ENCODE measurements around the gene LARP6.
"Not testable (repeated sequence)": the region's sequence is repeated elsewhere in the genome, so short reads cannot be mapped to it uniquely, and the experiment has no call there.

LARP6 gene

DNA sequence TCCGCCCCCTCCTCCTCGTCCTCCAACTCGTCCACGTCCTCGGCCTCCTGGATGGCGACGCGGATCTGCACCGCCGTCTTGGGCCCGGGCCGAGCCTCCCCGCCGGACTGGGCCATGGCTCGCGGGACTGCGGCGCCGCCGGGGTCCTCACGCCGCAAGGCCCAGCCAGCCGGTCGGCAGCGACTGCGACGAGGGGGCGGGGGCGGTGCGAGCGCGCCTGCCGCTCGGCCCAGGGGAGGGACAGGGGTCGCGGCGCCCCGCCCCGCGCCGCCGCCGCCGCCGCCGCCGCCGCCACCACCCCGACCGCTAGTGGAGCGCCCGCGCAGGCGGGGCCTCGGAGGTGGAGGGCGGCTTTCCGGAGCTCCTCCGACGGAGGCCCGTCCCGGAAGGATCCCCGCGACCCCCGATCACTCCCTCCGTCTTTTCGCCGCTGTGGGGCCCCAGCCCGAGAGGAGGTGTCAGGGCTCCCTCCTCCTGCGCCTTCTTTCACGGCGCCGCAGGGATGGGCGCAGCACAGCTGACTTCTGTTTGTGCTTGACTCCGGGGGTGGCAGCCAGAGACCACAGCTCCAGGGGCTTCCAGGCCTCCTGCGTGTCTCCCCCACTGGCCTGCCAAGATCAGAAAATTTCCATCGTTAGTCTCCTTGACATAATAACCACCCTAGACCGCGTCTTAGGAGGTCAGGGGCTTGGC is at the start of gene LARP6:
TSS of gene LARP6 (minus strand) at position 185 of the 693 bp plus-strand sequence. CDS start at position 116, 69 bp downstream.
- no peak for DNase-seq (ENCODE audit: low read depth)

DNA sequence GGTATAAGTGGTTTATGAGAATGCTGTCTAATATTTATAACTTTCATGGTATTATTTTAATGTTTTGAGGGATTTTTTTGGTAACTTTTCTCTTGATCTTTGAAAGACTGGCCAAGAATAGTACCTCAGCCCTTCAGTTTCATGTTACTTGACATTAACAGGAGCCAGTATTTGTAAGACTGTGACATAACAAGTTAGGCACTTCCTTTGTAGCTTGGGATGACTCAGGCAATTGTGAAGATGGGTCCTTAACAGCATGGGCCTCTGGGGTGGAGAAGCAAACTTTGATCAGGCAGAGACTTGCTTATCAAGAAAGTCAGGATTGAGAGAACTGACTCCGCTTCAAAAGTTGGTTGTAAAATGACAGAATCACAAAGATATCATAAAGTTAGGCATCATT is 48.1 kb upstream of the LARP6 start:
- peak; percentile 59 for DNase-seq (ENCODE audit: low read depth)

DNA sequence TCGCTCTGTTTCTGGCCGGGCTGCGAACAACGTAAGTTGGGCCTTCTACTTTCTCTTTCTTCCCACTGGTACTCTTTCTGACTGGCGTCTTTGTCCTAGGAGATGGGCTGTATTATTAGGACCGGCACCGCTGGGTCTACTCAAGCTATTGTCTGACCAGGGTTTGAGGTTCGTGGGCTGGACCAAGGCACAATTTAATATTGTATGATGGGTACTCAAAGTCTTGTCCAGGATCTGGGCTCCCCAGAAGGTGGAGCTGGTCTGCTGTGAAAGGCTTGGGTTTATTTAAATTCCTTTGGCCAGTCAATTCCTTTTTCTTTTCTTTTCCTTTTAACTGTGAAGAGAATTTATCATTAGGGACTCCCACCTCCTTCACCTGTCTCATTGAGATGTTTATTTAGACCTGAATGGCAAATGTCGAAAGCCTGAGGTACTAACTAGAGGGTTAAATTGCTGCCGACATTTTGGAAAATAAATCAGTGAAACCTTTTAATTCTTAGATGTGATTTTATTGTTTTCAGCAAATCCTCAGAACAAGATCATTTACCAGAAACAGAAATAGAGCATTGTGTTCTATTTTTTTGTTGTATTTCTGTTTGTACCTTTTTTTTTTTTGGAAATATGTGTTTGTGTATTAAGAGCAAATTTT is 39.1 kb upstream of the LARP6 start:
- DNase-seq (ENCODE audit: low read depth): peak; percentile 64

DNA sequence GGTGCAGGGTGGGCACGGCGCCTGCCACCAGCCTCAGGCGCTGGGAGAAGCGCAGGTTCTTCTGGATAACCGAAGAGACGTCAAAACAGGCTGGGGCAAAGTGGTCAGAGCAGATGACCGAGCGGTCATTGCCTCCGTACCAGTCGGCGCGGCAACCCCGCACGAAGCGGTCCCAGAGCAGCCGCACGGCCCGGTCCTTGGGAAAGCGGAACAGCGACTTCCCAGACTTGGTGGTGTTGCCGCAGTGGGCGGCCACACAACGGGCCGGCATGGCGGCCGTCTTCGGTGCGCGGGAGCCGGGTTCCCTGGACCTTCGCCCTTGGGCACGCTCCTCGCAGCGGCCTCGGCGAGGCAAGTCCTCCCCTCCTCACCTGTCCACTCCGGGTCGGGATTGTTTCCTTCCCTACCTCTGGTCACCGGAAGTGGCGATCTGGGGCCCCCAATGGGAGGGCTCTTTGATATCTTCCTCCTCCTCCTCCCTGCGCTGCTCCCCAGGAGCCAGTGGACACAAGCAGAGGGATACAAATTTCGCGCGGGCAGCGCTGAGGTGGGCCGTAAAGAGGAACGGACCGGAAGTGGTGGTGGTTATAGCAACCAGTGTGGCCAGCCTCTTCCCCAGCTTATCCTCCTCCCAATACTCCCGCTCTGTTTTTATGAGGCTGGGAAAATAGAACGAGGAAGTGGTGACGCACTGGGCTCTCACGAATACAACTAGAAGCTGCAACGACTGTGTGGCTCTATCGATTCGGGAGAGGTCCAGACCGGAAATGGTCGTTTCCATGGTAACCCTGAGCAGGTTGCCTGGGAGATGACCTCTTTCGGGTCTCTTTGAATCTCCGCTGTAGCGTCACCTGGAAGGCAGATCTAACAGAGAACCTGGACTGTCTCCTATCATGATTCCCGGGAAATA is 38.3 kb upstream of the LARP6 start, which contains the start of the genes LRRC49 and THAP10:
TSS of gene LRRC49 (plus strand) at position 825 of the 910 bp plus-strand sequence. CDS start at position 894, 69 bp downstream.
TSS of gene THAP10 (minus strand) at position 432 of the 910 bp plus-strand sequence. CDS start at position 271, 161 bp downstream.
- peak; percentile 99 for DNase-seq (ENCODE audit: low read depth)

DNA sequence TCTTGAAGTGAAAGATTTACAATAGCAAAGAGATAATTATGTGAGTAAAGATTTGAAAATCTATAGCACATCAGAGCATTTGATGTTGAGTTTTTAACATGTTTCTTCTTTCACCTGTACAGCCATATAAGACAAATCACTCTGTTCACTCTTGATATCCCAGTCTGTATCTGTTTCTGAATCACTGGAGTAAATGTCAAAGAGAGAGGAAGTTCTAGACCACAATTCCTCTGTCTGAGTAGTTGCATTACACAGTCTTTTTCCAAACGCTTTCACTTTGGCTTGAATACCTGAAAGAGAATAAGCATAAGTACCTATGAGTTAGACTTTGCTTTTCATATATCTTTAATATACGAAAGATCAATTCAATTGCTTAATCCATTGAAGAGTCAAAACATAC is 28.4 kb upstream of the LARP6 start:
- no peak for DNase-seq (ENCODE audit: low read depth)

GRCh38 chr15:70880781-70881180 is 26.8 kb upstream of the LARP6 start:
- no peak for DNase-seq (ENCODE audit: low read depth)

- peak; percentile 85 for DNase-seq (ENCODE audit: low read depth)
These were observed 25.4 kb upstream of the LARP6 start for GRCh38 chr15:70879401-70879800.

DNA sequence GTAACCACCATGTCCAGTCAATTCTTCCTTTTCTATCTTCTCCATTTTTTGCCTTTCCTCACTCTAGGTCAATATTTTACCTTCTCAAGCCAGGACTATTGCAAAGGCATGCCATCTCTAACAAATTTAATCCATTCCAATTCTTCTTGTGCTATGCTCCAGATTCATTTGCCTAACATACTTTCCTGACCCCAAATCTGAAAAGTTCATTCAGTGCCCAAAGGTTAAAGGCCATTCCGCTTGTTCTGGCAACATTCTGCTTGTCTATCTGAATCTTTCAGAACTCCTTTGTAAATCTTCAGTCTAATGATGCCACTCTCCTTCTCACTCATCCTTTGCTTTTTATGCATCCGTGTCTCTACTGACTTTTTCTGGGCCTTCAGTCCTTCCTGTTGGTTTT is 22.7 kb upstream of the LARP6 start:
- DNase-seq (ENCODE audit: low read depth): no peak

DNA sequence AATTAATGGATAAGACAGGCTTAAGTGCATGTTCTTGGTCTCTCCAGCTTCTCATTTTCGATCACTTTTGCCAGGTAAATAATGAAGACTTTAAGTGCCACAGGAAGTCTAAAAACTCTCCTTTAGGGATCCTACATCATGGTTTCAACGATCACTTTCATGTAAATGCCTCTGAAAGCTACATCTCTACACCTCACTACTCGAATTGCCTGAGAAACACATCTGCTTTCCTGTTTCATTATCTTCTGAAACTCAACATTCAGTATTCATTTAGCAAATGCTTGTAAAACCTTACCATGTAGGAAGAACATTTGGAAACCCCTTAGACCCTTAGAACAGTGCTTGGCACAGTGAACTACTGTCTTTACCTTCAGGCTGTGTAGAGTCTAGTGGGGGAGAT is 22.1 kb upstream of the LARP6 start:
- no peak for DNase-seq (ENCODE audit: low read depth)

DNA sequence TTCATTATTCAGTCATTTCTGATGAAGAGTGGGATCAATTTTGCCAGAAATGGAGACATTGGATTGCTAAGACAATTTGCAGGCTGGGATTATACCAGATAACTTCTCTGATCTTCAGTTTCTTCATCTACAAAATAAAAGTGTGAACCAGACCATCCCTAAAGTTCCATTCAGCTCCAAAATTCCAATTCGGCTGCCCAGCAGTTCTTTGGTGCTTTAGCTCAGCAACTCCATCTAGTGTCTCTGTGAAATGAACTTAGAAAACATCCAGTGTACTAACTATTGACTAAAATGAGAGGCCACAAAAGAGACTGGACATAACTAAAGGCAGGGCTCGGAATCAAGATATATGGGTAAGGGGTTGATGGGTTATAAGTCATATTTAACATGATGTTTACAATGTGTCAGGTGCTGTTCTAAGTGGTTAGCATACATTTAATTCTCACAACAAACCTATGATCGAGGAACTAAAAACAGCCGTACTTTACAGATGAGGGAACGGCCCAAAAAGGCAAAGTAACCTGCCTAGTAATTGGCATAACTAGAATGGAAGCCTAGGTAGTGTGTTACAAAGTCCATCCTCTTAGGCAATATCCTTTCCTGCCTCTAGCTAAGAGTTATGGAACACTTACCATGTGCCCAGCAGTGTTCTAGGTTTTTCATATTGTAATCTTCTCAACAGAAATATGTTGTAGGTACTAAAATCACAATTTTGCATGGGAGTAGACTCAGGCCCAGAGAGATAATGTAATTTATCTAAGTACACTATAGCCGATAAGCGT is 21.2 kb upstream of the LARP6 start:
- no peak for DNase-seq (ENCODE audit: low read depth)

DNA sequence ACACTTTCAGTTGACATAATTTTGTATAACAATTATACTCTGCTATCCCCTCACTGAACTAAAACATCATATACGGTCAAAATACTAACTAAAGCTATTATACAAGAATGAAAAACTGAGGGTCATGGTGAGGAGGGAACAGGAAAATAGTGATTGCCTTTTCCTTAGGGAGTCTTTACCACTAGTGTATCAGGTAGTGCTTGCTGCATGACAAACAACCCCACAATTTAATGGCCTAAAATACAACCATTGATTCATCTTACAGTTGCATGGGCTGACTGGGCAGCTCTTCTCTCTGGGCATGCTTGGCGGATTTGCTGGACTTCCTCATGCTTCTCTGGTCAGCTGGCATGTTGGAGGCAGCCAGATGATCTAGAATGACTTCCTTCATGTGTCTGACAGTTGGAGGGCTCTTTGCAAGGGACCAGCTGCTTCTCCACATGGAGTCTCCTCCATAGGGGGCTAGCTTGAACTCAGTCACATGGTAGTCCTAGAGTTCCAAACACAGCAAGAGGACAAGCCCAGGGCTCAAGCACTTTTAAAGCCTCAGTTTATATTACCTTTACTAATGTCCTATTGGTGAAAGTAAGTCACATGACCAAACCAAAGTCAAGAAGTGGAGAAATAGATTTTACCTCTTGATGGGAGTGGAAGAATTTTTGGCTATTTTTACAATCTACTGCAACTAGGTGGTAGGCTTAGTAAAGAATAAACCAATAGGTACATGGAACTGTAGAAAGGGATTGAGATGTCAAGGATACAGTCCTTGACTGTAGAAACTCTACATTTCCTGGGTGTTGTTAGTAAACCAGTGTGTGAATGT is 19.5 kb upstream of the LARP6 start:
- DNase-seq (ENCODE audit: low read depth): no peak

- not testable (repeated sequence) for DNase-seq (ENCODE audit: low read depth)
These were observed 17.5 kb upstream of the LARP6 start for GRCh38 chr15:70871490-70871889.

GRCh38 chr15:70870051-70870450 is 16.1 kb upstream of the LARP6 start:
- no peak for DNase-seq (ENCODE audit: low read depth)

- DNase-seq (ENCODE audit: low read depth): no peak
These were observed 15.4 kb upstream of the LARP6 start for GRCh38 chr15:70869346-70869745.

GRCh38 chr15:70867911-70868467 is 14.0 kb upstream of the LARP6 start:
- no peak for DNase-seq (ENCODE audit: low read depth)

DNA sequence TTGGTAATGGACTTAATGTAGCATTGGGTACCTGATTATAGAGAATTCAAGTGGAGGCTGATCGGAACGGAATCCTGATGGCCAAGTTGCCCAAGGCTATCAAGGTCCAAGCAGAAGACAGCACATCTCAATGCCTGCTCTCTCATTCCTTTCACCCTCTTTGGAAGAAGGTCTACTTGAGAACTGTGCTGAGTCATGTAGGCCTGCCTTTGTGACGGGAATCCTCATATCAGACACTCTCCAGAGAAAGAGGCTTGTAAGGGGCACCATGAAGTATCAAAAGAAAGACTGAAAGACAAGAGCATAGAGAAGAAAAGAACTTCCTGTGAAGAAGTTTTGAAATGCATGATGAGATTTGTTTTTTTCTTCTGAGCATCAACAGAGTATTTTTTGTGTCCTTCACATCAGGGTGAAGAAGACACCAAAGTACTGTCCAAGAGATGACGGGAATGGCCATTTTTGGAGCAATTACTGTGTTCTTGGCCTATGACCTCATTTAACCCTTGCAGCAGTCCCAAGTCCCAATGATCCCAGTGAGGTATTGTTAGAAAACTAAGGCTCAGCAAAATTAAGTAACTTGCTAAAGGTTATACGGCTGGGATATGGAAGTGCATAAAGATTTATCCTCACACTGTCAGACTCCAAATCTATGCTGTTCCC is 13.2 kb upstream of the LARP6 start:
- no peak for DNase-seq (ENCODE audit: low read depth)

DNA sequence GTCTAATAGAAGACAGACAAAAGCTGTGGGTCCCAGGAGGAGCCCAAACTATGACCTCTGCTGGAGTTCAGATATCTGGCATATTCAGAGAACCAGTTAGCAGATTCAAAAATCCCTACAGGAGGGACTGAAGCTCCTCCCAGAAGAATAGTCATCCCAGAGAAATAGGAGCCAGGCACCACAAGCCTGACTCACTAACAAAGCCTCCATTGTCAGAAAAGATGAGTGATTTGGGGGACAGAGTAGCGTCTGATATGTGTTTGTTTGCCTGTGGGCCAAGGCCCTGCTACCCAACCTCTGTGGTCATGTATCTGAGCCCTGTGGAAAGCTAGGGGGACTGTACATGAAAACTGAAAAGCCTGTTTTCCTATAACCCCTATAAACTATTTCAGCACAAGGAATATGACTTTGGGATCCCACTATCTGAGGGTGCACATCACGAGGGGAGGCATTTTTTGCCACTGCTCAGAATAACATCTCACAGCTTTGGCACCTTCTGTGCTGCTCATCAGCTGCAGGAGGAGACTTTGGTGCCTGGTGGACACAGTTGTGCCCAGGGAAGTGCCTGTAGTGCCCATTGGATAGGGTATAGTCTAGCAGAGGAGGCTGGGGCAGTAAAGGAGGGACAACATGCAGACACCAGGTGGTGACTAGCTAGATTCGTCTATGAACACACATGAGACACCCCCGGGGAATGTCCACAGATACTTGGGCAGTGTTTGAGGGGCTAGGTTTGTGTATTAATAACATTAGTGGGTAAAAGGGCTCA is 9.7 kb upstream of the LARP6 start:
- DNase-seq (ENCODE audit: low read depth): peak; percentile 87

DNA sequence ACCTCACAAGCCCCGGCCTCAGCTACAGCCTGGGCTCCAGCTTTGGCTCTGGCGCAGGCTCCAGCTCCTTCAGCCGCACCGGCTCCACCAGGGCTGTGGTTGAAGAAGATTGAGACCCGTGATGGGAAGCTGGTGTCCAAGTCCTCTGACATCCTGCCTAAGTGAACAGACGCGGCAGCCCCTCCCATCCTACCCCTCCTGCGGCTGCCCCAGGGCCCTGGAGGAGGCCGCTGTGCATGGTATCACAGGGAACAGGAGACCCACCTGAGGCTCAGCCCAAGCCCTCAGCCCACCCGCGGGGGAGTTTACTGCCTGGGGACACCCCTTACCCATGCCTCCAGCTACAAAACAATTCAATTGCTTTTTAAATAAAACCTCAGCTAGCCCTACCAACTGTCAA is 6.0 kb upstream of the LARP6 start:
- DNase-seq (ENCODE audit: low read depth): no peak

DNA sequence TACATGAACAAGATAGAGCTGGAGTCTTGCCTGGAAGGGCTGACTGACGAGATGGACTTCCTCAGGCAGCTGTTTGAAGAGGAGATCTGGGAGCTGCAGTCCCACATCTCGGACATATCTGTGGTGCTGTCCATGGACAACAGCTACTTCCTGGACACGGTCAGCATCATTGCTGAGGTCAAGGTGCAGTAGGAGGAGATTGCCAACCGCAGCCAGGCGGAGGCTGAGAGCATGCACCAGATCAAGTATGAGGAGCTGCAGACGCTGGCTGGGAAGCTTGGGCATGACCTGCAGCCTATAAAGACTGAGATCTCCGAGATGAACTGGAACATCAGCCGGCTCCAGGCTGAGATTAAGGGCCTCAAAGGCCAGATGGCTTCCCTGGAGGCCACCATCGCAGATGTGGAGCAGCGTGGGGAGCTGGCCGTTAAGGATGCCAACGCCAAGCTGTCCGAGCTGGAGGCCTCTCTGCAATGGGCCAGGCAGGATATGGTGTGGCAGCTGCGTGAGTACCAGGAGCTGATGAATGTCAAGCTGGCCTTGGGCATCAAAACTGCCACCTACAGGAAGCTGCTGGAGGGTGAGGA is 5.5 kb upstream of the LARP6 start:
- no peak for DNase-seq (ENCODE audit: low read depth)
